OCI-LY1 (cell line): ENCODE data around the gene CIDEC.
"Not testable (repeated sequence)": the region's sequence is repeated elsewhere in the genome, so short reads cannot be mapped to it uniquely, and the experiment has no call there.

ENCODE experiments used
- H2AFZ ChIP-seq: fragments of 200-600 bp; sonication (generic), shearing (Covaris generic); 2 replicates; pipeline ENCODE4 v1.6.0; 2014; ENCODE audit warnings: antibody characterized with exemption, mild to moderate bottlenecking, low read length
- H3F3A ChIP-seq: fragments of 200-600 bp; sonication (generic), shearing (Covaris generic); 2 replicates; pipeline ENCODE4 v1.6.0; 2014; ENCODE audit warnings: mild to moderate bottlenecking, antibody characterized with exemption, low read length, moderate library complexity; ENCODE audit not compliant: insufficient read depth
- H3K27ac ChIP-seq: fragments of 200-600 bp; sonication (generic); 2 replicates; pipeline ENCODE4 v1.5.1; 2014; ENCODE audit warnings: low read length, mixed run types, mild to moderate bottlenecking, low read depth; ENCODE audit not compliant: poor library complexity, severe bottlenecking
- H3K27me3 ChIP-seq: fragments of 200-600 bp; sonication (generic); 2 replicates; pipeline ENCODE4 v1.6.0; 2014; ENCODE audit warnings: antibody characterized with exemption, mild to moderate bottlenecking, low read length, moderate library complexity; ENCODE audit not compliant: insufficient read depth
- H3K36me3 ChIP-seq: fragments of 200-600 bp; sonication (generic); 2 replicates; pipeline ENCODE4 v1.6.1; 2014; ENCODE audit warnings: mild to moderate bottlenecking, antibody characterized with exemption, low read length, moderate library complexity, mixed read lengths; ENCODE audit not compliant: insufficient read depth
- H3K4me1 ChIP-seq: fragments of 200-600 bp; sonication (generic); 2 replicates; pipeline ENCODE4 v1.5.1; 2014; ENCODE audit warnings: mild to moderate bottlenecking, low read length, moderate library complexity; ENCODE audit not compliant: insufficient read depth, severe bottlenecking
- H3K4me2 ChIP-seq: fragments of 200-600 bp; sonication (generic), shearing (Covaris generic); 2 replicates; pipeline ENCODE4 v1.6.1; 2014; ENCODE audit warnings: low read length
- H3K4me3 ChIP-seq: fragments of 200-600 bp; sonication (generic); 2 replicates; pipeline ENCODE4 v1.5.1; 2014; ENCODE audit warnings: low read length, low read depth, mild to moderate bottlenecking, mixed read lengths; ENCODE audit not compliant: poor library complexity, severe bottlenecking
- H3K79me2 ChIP-seq: fragments of 200-600 bp; shearing (Covaris generic); 2 replicates; pipeline ENCODE4 v1.6.1; 2016; ENCODE audit warnings: mixed run types, low read length, mixed read lengths; ENCODE audit not compliant: insufficient read depth
- H3K9ac ChIP-seq: fragments of 200-600 bp; sonication (generic), shearing (Covaris generic); 2 replicates; pipeline ENCODE4 v1.6.1; 2014; ENCODE audit warnings: mild to moderate bottlenecking, low read length, mixed read lengths
- H3K9me2 ChIP-seq: fragments of 200-600 bp; sonication (generic), shearing (Covaris generic); 2 replicates; pipeline ENCODE4 v1.6.1; 2014; ENCODE audit warnings: low read depth, mild to moderate bottlenecking, low read length, mixed read lengths
- H3K9me3 ChIP-seq: fragments of 200-600 bp; shearing (Covaris generic); 2 replicates; pipeline ENCODE4 v1.6.1; 2014; ENCODE audit warnings: low read length, mixed read lengths
- H4K20me1 ChIP-seq: fragments of 200-600 bp; sonication (generic), shearing (Covaris generic); 2 replicates; pipeline ENCODE4 v1.6.0; 2016; ENCODE audit warnings: mild to moderate bottlenecking, low read length; ENCODE audit not compliant: insufficient read depth
- EZH2 ChIP-seq: fragments of 200-600 bp; sonication (generic), shearing (Covaris generic); IDR thresholded peaks from 2 replicates; pipeline ENCODE4 v1.8.0; 2017; ENCODE audit warnings: borderline replicate concordance, mixed run types, mild to moderate bottlenecking, antibody characterized with exemption, low read length, moderate library complexity, mixed read lengths
- TF ChIP-seq, protein P1 (sequence below): fragments of 200-600 bp; sonication (generic), shearing (Covaris generic); IDR thresholded peaks from 2 replicates; pipeline ENCODE4 v1.5.1; 2017; ENCODE audit warnings: mild to moderate bottlenecking, antibody characterized with exemption, low read length, moderate library complexity, mixed read lengths

Gene CIDEC

DNA sequence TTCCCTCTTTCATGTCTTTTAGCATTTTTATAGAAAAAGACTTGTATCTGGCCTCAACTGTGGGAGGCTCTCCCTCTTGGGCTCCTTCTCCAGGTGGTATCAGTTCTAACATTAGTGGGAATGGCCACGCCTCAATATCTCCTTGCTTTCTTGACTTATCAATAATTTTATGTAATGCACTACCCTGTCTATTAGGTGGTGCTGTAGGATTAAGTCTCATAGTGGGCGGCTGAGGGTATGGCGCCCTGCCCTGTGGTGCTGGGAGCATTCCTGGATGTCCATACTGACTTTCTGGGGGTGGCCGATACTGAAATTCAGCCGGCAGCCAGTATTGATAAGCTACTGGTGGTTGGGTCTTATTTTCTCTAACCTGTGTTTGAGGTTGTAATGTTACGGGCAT is 27.5 kb downstream of the CIDEC start:
- H3K27ac ChIP-seq: no peak overlapping the region
- no peaks in the 10 kb centered on the region for H3K36me3 ChIP-seq
- no peaks in the 10 kb centered on the region for H3K9me3 ChIP-seq
- no peaks in the 10 kb centered on the region for H3K27me3 ChIP-seq
- no peak overlapping the region for H3K4me3 ChIP-seq
- no peak overlapping the region for H2AFZ ChIP-seq
- no peaks in the 10 kb centered on the region for H3K9me2 ChIP-seq
- no peak for TF ChIP-seq EZH2
- TF ChIP-seq, protein P1, sequence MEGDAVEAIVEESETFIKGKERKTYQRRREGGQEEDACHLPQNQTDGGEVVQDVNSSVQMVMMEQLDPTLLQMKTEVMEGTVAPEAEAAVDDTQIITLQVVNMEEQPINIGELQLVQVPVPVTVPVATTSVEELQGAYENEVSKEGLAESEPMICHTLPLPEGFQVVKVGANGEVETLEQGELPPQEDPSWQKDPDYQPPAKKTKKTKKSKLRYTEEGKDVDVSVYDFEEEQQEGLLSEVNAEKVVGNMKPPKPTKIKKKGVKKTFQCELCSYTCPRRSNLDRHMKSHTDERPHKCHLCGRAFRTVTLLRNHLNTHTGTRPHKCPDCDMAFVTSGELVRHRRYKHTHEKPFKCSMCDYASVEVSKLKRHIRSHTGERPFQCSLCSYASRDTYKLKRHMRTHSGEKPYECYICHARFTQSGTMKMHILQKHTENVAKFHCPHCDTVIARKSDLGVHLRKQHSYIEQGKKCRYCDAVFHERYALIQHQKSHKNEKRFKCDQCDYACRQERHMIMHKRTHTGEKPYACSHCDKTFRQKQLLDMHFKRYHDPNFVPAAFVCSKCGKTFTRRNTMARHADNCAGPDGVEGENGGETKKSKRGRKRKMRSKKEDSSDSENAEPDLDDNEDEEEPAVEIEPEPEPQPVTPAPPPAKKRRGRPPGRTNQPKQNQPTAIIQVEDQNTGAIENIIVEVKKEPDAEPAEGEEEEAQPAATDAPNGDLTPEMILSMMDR: peak; percentile 13; the same call in 1 of the 2 replicates
- no peaks in the 10 kb centered on the region for H3K79me2 ChIP-seq
- no peak overlapping the region for H3K9ac ChIP-seq
- no peak overlapping the region for H3K4me2 ChIP-seq
- H4K20me1 ChIP-seq: no peaks in the 10 kb centered on the region
- H3F3A ChIP-seq: no peaks in the 10 kb centered on the region
- H3K4me1 ChIP-seq: no peaks in the 10 kb centered on the region

DNA sequence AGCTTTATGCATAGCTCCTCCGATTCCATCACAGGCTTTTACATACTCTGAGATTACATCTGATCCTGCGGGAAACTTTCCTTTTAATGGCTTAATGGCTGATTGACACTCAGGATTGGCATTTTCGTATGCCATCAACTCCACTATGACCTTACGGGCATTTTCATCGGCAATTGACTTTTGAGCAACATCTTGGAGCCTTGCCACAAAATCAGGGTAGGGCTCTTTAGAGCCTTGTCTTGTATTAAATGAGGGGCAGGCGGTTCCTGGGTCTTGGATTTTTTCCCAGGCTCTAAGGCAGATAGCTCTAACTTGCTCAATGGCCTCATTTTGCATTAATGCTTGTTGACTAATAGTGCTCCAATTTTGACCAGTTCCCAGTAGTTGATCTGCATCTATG is 28.1 kb downstream of the CIDEC start:
- H3K27ac ChIP-seq, H3K27me3 ChIP-seq, H3K4me2 ChIP-seq, H3K9me2 ChIP-seq, H2AFZ ChIP-seq, H3F3A ChIP-seq, H4K20me1 ChIP-seq, H3K79me2 ChIP-seq, H3K9me3 ChIP-seq, H3K36me3 ChIP-seq, H3K4me3 ChIP-seq, H3K9ac ChIP-seq, H3K4me1 ChIP-seq: not testable (repeated sequence)

DNA sequence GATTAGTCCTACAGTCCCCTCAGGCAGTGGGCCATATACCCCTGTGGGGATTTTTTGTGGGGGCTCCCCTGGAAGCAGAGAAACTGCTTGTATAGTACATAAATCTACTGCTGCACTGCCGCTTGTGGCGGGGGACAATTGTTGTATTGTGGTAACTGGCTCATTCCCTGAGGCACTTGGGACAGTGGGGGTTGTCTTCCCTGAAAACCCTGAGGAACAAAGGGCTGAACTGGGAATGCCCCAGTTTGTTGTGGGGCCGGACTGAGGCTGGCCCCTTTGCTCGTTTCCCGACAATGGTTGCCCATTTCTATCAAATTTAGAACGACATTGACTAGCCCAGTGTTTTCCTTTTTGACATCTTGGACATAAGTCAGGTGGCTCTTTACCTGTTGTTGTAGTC is 28.7 kb downstream of the CIDEC start:
- not testable (repeated sequence) for H3K9me3 ChIP-seq, H3K27me3 ChIP-seq, H3K4me1 ChIP-seq, H3K9ac ChIP-seq, H3K4me3 ChIP-seq, H3K79me2 ChIP-seq, H2AFZ ChIP-seq, H3K36me3 ChIP-seq, H4K20me1 ChIP-seq, H3K4me2 ChIP-seq, H3K9me2 ChIP-seq, H3K27ac ChIP-seq, H3F3A ChIP-seq

DNA sequence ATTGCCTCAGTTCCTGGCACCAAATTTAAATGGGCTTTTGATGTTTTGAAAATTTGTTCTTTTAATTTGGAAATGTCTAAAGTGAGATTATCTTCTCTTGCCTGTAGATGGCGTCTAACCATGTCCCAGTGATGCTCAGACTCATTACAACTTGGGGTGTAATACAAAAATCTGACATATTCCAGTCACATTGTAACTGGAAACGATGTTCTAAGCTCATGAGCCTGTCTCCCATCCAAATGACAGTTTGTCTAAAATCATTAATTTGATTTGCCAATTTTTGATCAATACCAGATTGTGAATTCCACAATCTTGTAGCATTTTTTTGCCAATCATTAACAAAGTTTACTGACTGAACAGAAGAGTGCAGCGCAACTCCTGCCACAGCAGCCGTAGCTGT is 31.2 kb downstream of the CIDEC start:
- H3K79me2 ChIP-seq, H3K4me2 ChIP-seq, H3K9me2 ChIP-seq, H3K9me3 ChIP-seq, H3K27ac ChIP-seq, H3F3A ChIP-seq, H3K4me3 ChIP-seq, H3K27me3 ChIP-seq, H2AFZ ChIP-seq, H3K36me3 ChIP-seq, H3K9ac ChIP-seq, H4K20me1 ChIP-seq, H3K4me1 ChIP-seq: not testable (repeated sequence)
- TF ChIP-seq, protein P1: peak; percentile 45

DNA sequence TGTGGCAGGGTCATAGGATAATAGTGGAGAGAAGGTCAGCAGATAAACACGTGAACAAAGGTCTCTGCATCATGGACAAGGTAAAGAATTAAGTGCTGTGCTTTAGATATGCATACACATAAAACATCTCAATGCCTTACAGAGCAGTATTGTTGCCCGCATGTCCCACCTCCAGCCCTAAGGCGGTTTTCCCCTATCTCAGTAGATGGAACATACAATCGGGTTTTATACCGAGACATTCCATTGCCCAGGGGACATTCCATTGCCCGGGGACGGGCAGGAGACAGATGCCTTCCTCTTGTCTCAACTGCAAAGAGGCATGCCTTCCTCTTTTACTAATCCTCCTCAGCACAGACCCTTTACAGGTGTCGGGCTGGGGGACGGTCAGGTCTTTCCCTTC is 32.2 kb downstream of the CIDEC start:
- H3K79me2 ChIP-seq, H4K20me1 ChIP-seq, H3K9me2 ChIP-seq, H3K27ac ChIP-seq, H3K9ac ChIP-seq, H3K4me2 ChIP-seq, H3K4me1 ChIP-seq, H3K9me3 ChIP-seq, H3K4me3 ChIP-seq, H3F3A ChIP-seq, H3K36me3 ChIP-seq, H2AFZ ChIP-seq, H3K27me3 ChIP-seq: not testable (repeated sequence)
